WTC11 (cell line): ENCODE results near the gene CRY2. TPM values are rescaled to one million over a fixed set of nuclear protein-coding genes. Genes with fewer than 3 reads are reported as not detected.

Source experiments
- ATAC-seq: fragments of 200-7000 bp; cut with Tn5 transposase; 2 replicates; pipeline ENCODE4 v1.10.0; 2021; ENCODE audit warnings: mild to moderate bottlenecking, moderate library complexity
- CTCF ChIA-PET: fragments of 300-600 bp; sonication (Branson Sonifier 250); formaldehyde crosslinking; loops from one replicate; lab custom pipeline; 2021; ENCODE audit warnings: antibody characterized with exemption; lab: Charles Lee
- POLR2A ChIA-PET: fragments of 350-600 bp; sonication (Branson Sonifier 250); formaldehyde crosslinking; loops from one replicate; lab custom pipeline; 2021; ENCODE audit warnings: antibody characterized with exemption; lab: Charles Lee
- DNase-seq: peaks from one replicate; pipeline ENCODE4 v3.0.0; 2021; ENCODE audit warnings: low spot score
- H3K27ac Mint-ChIP-seq: 2 replicates; pipeline ENCODE4 v1.8.0; 2021; ENCODE audit warnings: mixed read lengths
- H3K27me3 Mint-ChIP-seq: 2 replicates; pipeline ENCODE4 v1.8.0; 2021; ENCODE audit warnings: low read depth, mild to moderate bottlenecking, moderate library complexity, mixed read lengths
- H3K36me3 Mint-ChIP-seq: 2 replicates; pipeline ENCODE4 v1.8.0; 2021; ENCODE audit warnings: mixed read lengths
- H3K4me1 Mint-ChIP-seq: 2 replicates; pipeline ENCODE4 v1.8.0; 2022; ENCODE audit warnings: mixed read lengths
- H3K4me3 Mint-ChIP-seq: 2 replicates; pipeline ENCODE4 v1.8.0; 2021; ENCODE audit warnings: mild to moderate bottlenecking, moderate library complexity, mixed read lengths
- H3K9me3 Mint-ChIP-seq: 2 replicates; pipeline ENCODE4 v1.8.0; 2021; ENCODE audit warnings: mixed read lengths
- EMX1 ChIP-seq: fragments of 250-450 bp; sonication (Bioruptor Pico); IDR thresholded peaks from 2 replicates; pipeline ENCODE4 v1.8.0; 2021; ENCODE audit warnings: mild to moderate bottlenecking
- FOXK1 ChIP-seq: sonication (generic); formaldehyde crosslinking; IDR thresholded peaks from 2 replicates; pipeline ENCODE4 v1.8.0; 2022; ENCODE audit warnings: mild to moderate bottlenecking, moderate library complexity, missing genetic modification reagents
- RELA ChIP-seq: sonication (generic); formaldehyde crosslinking; IDR thresholded peaks from 2 replicates; pipeline ENCODE4 v1.8.1; 2022; ENCODE audit warnings: missing genetic modification reagents, mild to moderate bottlenecking, borderline replicate concordance
- SOX15 ChIP-seq: fragments of 250-450 bp; sonication (Bioruptor Pico); IDR thresholded peaks from 2 replicates; pipeline ENCODE4 v1.9.0; 2021; ENCODE audit warnings: mild to moderate bottlenecking
- ZNF138 ChIP-seq: sonication (generic); formaldehyde crosslinking; conservative IDR thresholded peaks from 2 replicates; pipeline ENCODE4 v1.8.1; 2022; ENCODE audit warnings: mild to moderate bottlenecking, moderate library complexity, missing genetic modification reagents
- ZNF423 ChIP-seq: fragments of 250-450 bp; sonication (Bioruptor Pico); IDR thresholded peaks from 2 replicates; pipeline ENCODE4 v2.1.2; 2022; ENCODE audit warnings: mild to moderate bottlenecking, moderate library complexity
- total RNA-seq: library from RNA; stranded (reverse); gene quantifications from 3 replicates; pipeline ENCODE4 v1.2.3, GENCODE V29; 2021
- TF ChIP-seq, protein P1 (sequence below): sonication (generic); formaldehyde crosslinking; IDR thresholded peaks from 2 replicates; pipeline ENCODE4 v1.8.0; 2022; ENCODE audit warnings: mild to moderate bottlenecking, missing genetic modification reagents
- TF ChIP-seq, protein P2 (sequence below): sonication (generic); formaldehyde crosslinking; IDR thresholded peaks from 2 replicates; pipeline ENCODE4 v1.8.1; 2023; ENCODE audit warnings: mild to moderate bottlenecking, moderate library complexity, missing genetic modification reagents
- TF ChIP-seq, protein P3 (sequence below): sonication (generic); formaldehyde crosslinking; IDR thresholded peaks from 2 replicates; pipeline ENCODE4 v1.8.0; 2022; ENCODE audit warnings: missing genetic modification reagents
- TF ChIP-seq, protein P4 (sequence below): sonication (generic); formaldehyde crosslinking; IDR thresholded peaks from 2 replicates; pipeline ENCODE4 v1.8.0; 2023; ENCODE audit warnings: missing genetic modification reagents
- TF ChIP-seq, protein P5 (sequence below): sonication (generic); formaldehyde crosslinking; IDR thresholded peaks from 2 replicates; pipeline ENCODE4 v1.8.1; 2022; ENCODE audit warnings: low read depth, mild to moderate bottlenecking, moderate library complexity, missing genetic modification reagents, borderline replicate concordance
- TF ChIP-seq, protein P6 (sequence below): sonication (generic); formaldehyde crosslinking; IDR thresholded peaks from 2 replicates; pipeline ENCODE4 v1.8.0; 2022; ENCODE audit warnings: mild to moderate bottlenecking, missing genetic modification reagents
- TF ChIP-seq, protein P7 (sequence below): sonication (generic); formaldehyde crosslinking; IDR thresholded peaks from 2 replicates; pipeline ENCODE4 v1.8.0; 2023; ENCODE audit warnings: missing genetic modification reagents, mild to moderate bottlenecking, borderline replicate concordance
- TF ChIP-seq, protein P8 (sequence below): sonication (generic); formaldehyde crosslinking; IDR thresholded peaks from 2 replicates; pipeline ENCODE4 v1.8.1; 2022; ENCODE audit warnings: mild to moderate bottlenecking, moderate library complexity, missing genetic modification reagents

Gene CRY2
- total RNA-seq, 1 experiment from 2014 or later, result 18.3 TPM

DNA sequence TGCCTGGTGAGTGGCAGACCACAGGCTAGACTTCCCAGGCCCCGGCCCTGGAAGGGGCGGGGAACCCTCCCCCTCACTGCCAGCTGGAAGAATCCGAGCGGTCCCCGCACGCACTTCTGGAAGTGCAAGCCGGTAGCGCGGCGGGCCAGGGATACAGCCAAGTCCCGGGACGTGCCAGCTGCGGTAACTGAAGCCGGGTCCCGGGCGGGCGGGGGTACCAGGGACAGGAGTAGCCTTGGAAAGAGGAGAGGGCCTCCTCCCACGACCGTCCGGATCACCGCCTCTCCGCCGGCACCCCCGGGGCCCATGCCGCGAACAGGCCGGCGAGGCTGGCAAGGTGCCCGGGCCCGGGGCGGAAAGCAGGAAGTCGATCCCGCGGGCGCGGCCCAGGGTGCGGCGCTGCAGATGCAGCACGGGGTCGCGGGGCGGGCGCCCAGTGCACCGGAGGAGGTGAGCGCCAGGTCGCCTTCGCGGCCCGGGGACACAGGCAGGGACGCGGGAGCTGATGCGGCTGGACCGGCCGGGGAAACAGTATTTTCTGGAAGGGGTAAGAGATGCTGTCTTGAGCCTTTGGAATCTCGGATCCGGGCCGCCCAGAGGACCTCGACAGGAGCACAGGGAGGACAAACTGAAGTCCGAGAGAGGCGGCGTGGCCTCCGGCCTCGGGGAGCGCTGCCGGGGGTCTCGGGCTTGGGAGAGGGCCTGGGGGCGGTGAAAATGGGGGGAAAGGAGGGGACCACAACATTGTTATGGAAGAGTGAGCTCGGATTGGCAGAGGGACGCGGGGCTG lies 43.1 kb upstream of the CRY2 start:
- DNase-seq, result peak; percentile 79
- ChIA-PET POLR2A (no interaction called here), CTCF (interaction anchor here (1.0 to 3.5 kb wide), 3 partner anchors 13 to 202 kb away, joined by 7 to 21 read pairs (median 9); no protein-coding TSS in a partner anchor)
- Mint-ChIP-seq H3K4me1 (peaks cover 14% of the 10 kb centered on the region), H3K9me3 (no peaks in the 10 kb centered on the region), H3K27me3 (peaks cover 28% of the 10 kb centered on the region), H3K27ac (no peak overlapping the region), H3K4me3 (peak overlapping the region; percentile 93), H3K36me3 (no peaks in the 10 kb centered on the region)
- TF ChIP-seq, protein P1, sequence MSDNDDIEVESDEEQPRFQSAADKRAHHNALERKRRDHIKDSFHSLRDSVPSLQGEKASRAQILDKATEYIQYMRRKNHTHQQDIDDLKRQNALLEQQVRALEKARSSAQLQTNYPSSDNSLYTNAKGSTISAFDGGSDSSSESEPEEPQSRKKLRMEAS (CRISPR knock-in tag), result peak; percentile 64
- TF ChIP-seq, protein P2, sequence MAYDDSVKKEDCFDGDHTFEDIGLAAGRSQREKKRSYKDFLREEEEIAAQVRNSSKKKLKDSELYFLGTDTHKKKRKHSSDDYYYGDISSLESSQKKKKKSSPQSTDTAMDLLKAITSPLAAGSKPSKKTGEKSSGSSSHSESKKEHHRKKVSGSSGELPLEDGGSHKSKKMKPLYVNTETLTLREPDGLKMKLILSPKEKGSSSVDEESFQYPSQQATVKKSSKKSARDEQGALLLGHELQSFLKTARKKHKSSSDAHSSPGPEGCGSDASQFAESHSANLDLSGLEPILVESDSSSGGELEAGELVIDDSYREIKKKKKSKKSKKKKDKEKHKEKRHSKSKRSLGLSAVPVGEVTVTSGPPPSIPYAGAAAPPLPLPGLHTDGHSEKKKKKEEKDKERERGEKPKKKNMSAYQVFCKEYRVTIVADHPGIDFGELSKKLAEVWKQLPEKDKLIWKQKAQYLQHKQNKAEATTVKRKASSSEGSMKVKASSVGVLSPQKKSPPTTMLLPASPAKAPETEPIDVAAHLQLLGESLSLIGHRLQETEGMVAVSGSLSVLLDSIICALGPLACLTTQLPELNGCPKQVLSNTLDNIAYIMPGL, result peak; percentile 38; the same call in 1 of the 2 replicates
- TF ChIP-seq EMX1 (CRISPR knock-in tag), result no peak
- TF ChIP-seq, protein P3, sequence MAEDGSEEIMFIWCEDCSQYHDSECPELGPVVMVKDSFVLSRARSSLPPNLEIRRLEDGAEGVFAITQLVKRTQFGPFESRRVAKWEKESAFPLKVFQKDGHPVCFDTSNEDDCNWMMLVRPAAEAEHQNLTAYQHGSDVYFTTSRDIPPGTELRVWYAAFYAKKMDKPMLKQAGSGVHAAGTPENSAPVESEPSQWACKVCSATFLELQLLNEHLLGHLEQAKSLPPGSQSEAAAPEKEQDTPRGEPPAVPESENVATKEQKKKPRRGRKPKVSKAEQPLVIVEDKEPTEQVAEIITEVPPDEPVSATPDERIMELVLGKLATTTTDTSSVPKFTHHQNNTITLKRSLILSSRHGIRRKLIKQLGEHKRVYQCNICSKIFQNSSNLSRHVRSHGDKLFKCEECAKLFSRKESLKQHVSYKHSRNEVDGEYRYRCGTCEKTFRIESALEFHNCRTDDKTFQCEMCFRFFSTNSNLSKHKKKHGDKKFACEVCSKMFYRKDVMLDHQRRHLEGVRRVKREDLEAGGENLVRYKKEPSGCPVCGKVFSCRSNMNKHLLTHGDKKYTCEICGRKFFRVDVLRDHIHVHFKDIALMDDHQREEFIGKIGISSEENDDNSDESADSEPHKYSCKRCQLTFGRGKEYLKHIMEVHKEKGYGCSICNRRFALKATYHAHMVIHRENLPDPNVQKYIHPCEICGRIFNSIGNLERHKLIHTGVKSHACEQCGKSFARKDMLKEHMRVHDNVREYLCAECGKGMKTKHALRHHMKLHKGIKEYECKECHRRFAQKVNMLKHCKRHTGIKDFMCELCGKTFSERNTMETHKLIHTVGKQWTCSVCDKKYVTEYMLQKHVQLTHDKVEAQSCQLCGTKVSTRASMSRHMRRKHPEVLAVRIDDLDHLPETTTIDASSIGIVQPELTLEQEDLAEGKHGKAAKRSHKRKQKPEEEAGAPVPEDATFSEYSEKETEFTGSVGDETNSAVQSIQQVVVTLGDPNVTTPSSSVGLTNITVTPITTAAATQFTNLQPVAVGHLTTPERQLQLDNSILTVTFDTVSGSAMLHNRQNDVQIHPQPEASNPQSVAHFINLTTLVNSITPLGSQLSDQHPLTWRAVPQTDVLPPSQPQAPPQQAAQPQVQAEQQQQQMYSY, result peak; percentile 67
- TF ChIP-seq RELA (CRISPR knock-in tag), result peak; percentile 87; the same call in 1 of the 2 replicates
- TF ChIP-seq, protein P4, sequence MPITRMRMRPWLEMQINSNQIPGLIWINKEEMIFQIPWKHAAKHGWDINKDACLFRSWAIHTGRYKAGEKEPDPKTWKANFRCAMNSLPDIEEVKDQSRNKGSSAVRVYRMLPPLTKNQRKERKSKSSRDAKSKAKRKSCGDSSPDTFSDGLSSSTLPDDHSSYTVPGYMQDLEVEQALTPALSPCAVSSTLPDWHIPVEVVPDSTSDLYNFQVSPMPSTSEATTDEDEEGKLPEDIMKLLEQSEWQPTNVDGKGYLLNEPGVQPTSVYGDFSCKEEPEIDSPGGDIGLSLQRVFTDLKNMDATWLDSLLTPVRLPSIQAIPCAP (CRISPR knock-in tag), result 0 out of 2 replicates have a peak, but pooled peaks have one; percentile 36
- TF ChIP-seq, protein P5, sequence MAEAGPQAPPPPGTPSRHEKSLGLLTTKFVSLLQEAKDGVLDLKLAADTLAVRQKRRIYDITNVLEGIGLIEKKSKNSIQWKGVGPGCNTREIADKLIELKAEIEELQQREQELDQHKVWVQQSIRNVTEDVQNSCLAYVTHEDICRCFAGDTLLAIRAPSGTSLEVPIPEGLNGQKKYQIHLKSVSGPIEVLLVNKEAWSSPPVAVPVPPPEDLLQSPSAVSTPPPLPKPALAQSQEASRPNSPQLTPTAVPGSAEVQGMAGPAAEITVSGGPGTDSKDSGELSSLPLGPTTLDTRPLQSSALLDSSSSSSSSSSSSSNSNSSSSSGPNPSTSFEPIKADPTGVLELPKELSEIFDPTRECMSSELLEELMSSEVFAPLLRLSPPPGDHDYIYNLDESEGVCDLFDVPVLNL (CRISPR knock-in tag), result 0 out of 2 replicates have a peak, but pooled peaks have one; percentile 36
- peak; percentile 17; the same call in 1 of the 2 replicates for TF ChIP-seq FOXK1 (CRISPR knock-in tag)
- no peak for TF ChIP-seq ZNF423 (CRISPR knock-in tag)
- TF ChIP-seq, protein P6, sequence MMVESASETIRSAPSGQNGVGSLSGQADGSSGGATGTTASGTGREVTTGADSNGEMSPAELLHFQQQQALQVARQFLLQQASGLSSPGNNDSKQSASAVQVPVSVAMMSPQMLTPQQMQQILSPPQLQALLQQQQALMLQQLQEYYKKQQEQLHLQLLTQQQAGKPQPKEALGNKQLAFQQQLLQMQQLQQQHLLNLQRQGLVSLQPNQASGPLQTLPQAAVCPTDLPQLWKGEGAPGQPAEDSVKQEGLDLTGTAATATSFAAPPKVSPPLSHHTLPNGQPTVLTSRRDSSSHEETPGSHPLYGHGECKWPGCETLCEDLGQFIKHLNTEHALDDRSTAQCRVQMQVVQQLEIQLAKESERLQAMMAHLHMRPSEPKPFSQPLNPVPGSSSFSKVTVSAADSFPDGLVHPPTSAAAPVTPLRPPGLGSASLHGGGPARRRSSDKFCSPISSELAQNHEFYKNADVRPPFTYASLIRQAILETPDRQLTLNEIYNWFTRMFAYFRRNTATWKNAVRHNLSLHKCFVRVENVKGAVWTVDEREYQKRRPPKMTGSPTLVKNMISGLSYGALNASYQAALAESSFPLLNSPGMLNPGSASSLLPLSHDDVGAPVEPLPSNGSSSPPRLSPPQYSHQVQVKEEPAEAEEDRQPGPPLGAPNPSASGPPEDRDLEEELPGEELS, result peak; percentile 51; the same call in 1 of the 2 replicates
- TF ChIP-seq, protein P7, sequence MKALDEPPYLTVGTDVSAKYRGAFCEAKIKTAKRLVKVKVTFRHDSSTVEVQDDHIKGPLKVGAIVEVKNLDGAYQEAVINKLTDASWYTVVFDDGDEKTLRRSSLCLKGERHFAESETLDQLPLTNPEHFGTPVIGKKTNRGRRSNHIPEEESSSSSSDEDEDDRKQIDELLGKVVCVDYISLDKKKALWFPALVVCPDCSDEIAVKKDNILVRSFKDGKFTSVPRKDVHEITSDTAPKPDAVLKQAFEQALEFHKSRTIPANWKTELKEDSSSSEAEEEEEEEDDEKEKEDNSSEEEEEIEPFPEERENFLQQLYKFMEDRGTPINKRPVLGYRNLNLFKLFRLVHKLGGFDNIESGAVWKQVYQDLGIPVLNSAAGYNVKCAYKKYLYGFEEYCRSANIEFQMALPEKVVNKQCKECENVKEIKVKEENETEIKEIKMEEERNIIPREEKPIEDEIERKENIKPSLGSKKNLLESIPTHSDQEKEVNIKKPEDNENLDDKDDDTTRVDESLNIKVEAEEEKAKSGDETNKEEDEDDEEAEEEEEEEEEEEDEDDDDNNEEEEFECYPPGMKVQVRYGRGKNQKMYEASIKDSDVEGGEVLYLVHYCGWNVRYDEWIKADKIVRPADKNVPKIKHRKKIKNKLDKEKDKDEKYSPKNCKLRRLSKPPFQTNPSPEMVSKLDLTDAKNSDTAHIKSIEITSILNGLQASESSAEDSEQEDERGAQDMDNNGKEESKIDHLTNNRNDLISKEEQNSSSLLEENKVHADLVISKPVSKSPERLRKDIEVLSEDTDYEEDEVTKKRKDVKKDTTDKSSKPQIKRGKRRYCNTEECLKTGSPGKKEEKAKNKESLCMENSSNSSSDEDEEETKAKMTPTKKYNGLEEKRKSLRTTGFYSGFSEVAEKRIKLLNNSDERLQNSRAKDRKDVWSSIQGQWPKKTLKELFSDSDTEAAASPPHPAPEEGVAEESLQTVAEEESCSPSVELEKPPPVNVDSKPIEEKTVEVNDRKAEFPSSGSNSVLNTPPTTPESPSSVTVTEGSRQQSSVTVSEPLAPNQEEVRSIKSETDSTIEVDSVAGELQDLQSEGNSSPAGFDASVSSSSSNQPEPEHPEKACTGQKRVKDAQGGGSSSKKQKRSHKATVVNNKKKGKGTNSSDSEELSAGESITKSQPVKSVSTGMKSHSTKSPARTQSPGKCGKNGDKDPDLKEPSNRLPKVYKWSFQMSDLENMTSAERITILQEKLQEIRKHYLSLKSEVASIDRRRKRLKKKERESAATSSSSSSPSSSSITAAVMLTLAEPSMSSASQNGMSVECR (CRISPR knock-in tag), result 0 out of 2 replicates have a peak, but pooled peaks have one; percentile 13
- TF ChIP-seq, protein P8, sequence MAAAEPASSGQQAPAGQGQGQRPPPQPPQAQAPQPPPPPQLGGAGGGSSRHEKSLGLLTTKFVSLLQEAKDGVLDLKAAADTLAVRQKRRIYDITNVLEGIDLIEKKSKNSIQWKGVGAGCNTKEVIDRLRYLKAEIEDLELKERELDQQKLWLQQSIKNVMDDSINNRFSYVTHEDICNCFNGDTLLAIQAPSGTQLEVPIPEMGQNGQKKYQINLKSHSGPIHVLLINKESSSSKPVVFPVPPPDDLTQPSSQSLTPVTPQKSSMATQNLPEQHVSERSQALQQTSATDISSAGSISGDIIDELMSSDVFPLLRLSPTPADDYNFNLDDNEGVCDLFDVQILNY (CRISPR knock-in tag), result 0 out of 2 replicates have a peak, but pooled peaks have one; percentile 27
- TF ChIP-seq SOX15, result no peak
- TF ChIP-seq ZNF138 (CRISPR knock-in tag), result no peak
- peak; percentile 37 for ATAC-seq
